GM12878 (cell line): Measurements from ENCODE around the gene ANAPC4. TPM values are rescaled to one million over a fixed set of nuclear protein-coding genes. Genes with fewer than 3 reads are reported as not detected.

ENCODE experiments used
- ATAC-seq: fragments of 200-7000 bp; cut with Tn5 transposase; 3 replicates; pipeline ENCODE4 v1.9.1; 2020; ENCODE audit warnings: mild to moderate bottlenecking, moderate library complexity
- BruUV-seq: library from RNA; stranded (reverse); fragments of 400-500 nt; replicated peaks from 2 replicates; lab custom pipeline; 2021; lab: Mats Ljungman, UMichigan
- CTCF ChIA-PET: fragments of 300-600 bp; sonication (Branson Sonifier 250); formaldehyde crosslinking; extraction: SDS; loops from one replicate; lab custom pipeline; 2021; ENCODE audit warnings: inconsistent platforms; lab: Yijun Ruan, JAX
- POLR2A ChIA-PET: fragments of 350-600 bp; formaldehyde crosslinking; extraction: SDS; loops from one replicate; lab custom pipeline; 2021; ENCODE audit warnings: inconsistent platforms; lab: Charles Lee
- RAD21 ChIA-PET: fragments of 300-600 bp; sonication (Branson Sonifier 250); formaldehyde crosslinking; loops from one replicate; lab custom pipeline; 2023; ENCODE audit warnings: antibody characterized with exemption; ENCODE audit not compliant: unreplicated experiment; lab: Charles Lee
- SMC1A ChIA-PET: fragments of 300-600 bp; sonication (Branson Sonifier 250); formaldehyde crosslinking; loops from one replicate; lab custom pipeline; 2023; ENCODE audit not compliant: unreplicated experiment, uncharacterized antibody; lab: Charles Lee
- DNase-seq: peaks from one replicate; pipeline ENCODE4 v3.0.0-alpha.2; 2011; ENCODE audit warnings: low read depth, low spot score
- FAIRE-seq: peaks from 3 replicates; lab custom pipeline; 2011; peaks lifted over from hg19 to GRCh38; lab: Jason Lieb, UNC
- H2AFZ ChIP-seq: 2 replicates; pipeline ENCODE4 v1.6.0; 2011; ENCODE audit warnings: low read depth, low read length, control low read depth; ENCODE audit not compliant: control insufficient read depth
- H3K27ac ChIP-seq: 2 replicates; pipeline ENCODE4 v1.5.1; 2011; ENCODE audit warnings: control low read depth; ENCODE audit not compliant: control insufficient read depth, insufficient read depth
- H3K27me3 ChIP-seq, 2 experiments: replicated peaks in 1 of 2; 2 replicates each; pipeline versions ENCODE4 v1.6.0 to v1.6.1; 2011; ENCODE audit warnings: low read length in 1 of 2; ENCODE audit not compliant: control insufficient read depth in 2 of 2, insufficient read depth in 2 of 2
- H3K36me3 ChIP-seq, 2 experiments: 2 replicates each; pipeline ENCODE4 v1.5.1; 2011; ENCODE audit warnings: low read length in 1 of 2; ENCODE audit not compliant: control insufficient read depth in 2 of 2, insufficient read depth in 2 of 2
- H3K4me1 ChIP-seq: 2 replicates; pipeline ENCODE4 v1.6.1; 2011; ENCODE audit warnings: mild to moderate bottlenecking, low read length, moderate library complexity, mixed read lengths; ENCODE audit not compliant: control insufficient read depth, insufficient read depth
- H3K4me2 ChIP-seq: 2 replicates; pipeline ENCODE4 v1.6.0; 2011; ENCODE audit warnings: control low read depth; ENCODE audit not compliant: control insufficient read depth, insufficient read depth
- H3K4me3 ChIP-seq: fragments of 200-600 bp; sonication (generic); 2 replicates; pipeline ENCODE4 v1.5.1; 2016
- H3K79me2 ChIP-seq: 2 replicates; pipeline ENCODE4 v1.6.0; 2011; ENCODE audit warnings: low read length; ENCODE audit not compliant: control insufficient read depth, insufficient read depth
- H3K9ac ChIP-seq: 2 replicates; pipeline ENCODE4 v1.8.0; 2011; ENCODE audit warnings: low read length, control low read depth, mixed read lengths; ENCODE audit not compliant: control insufficient read depth, insufficient read depth
- H3K9me3 ChIP-seq: replicated peaks from 3 replicates; pipeline ENCODE4 v1.5.1; 2011; ENCODE audit warnings: mild to moderate bottlenecking, low read length; ENCODE audit not compliant: control insufficient read depth, insufficient read depth
- H4K20me1 ChIP-seq: 2 replicates; pipeline ENCODE4 v1.6.0; 2011; ENCODE audit not compliant: control insufficient read depth, insufficient read depth
- BCL11A ChIP-seq: IDR thresholded peaks from 2 replicates; pipeline ENCODE4 v1.6.1; 2011; ENCODE audit warnings: low read depth, low read length
- CHD4 ChIP-seq: fragments of 200-600 bp; sonication (generic); IDR thresholded peaks from 2 replicates; pipeline ENCODE4 v1.6.1; 2016; ENCODE audit warnings: mild to moderate bottlenecking
- HDAC6 ChIP-seq: fragments of 200-600 bp; sonication (generic); IDR thresholded peaks from one replicate; pipeline ENCODE4 v1.8.0; 2017; ENCODE audit warnings: antibody characterized with exemption; ENCODE audit not compliant: unreplicated experiment
- KDM1A ChIP-seq: fragments of 200-600 bp; sonication (generic); IDR thresholded peaks from 2 replicates; pipeline ENCODE4 v1.6.1; 2016; ENCODE audit warnings: borderline replicate concordance
- MAX ChIP-seq: IDR thresholded peaks from 2 replicates; pipeline ENCODE4 v1.6.1; 2012; ENCODE audit warnings: low read depth, low read length, improper control_type of control experiment
- NRF1 ChIP-seq: conservative IDR thresholded peaks from 2 replicates; pipeline ENCODE4 v1.6.1; 2011; ENCODE audit warnings: mild to moderate bottlenecking, low read depth, low read length, improper control_type of control experiment
- POLR2AphosphoS5 ChIP-seq: IDR thresholded peaks from 2 replicates; pipeline ENCODE4 v1.6.1; 2011; ENCODE audit warnings: mild to moderate bottlenecking, low read length, inconsistent platforms
- SRF ChIP-seq, 2 experiments: IDR thresholded peaks; 2 replicates each; pipeline ENCODE4 v1.6.1; 2011; ENCODE audit warnings: low read depth in 2 of 2, low read length in 2 of 2, mild to moderate bottlenecking in 1 of 2, moderate library complexity in 1 of 2
- TARDBP ChIP-seq: IDR thresholded peaks from 2 replicates; pipeline ENCODE4 v1.6.1; 2016; ENCODE audit warnings: borderline replicate concordance
- WGBS: methylation state at CpG from one replicate; pipeline ENCODE4 v1.1.6; 2016; ENCODE audit warnings: low lambda C conversion rate; ENCODE audit not compliant: insufficient replicate concordance, insufficient coverage; ENCODE audit errors: missing lambda C conversion rate; 5-methylcytosine and 5-hydroxymethylcytosine counted together
- in situ Hi-C: fragments of 300-500 bp; cut with MboI; formaldehyde crosslinking; loops from 9 replicates; pipeline ENCODE4 v1.14.3; 2018; ENCODE audit warnings: mixed read lengths
- intact Hi-C: fragments of 100-400 bp; cut with micrococcal nuclease; formaldehyde crosslinking; loops from one replicate; pipeline ENCODE4 v1.14.2; 2022; ENCODE audit not compliant: unreplicated experiment
- polyA plus RNA-seq, 11 experiments: library from polyadenylated mRNA; depleted of rRNA in 4 of 11; unstranded in 6 of 11; stranded (reverse) in 5 of 11; fragments of >200 nt; fragmentation: Nextera tagmentation in 4 of 11; fragmentation: Illumina TruSeq in 1 of 11; extraction: Ambion mirVana in 4 of 11; extraction: Trizol in 1 of 11; gene quantifications; 1 replicate in 1 of 11; 2 replicates in 10 of 11; pipeline versions ENCODE4 v1.2.1 to v1.2.3, GENCODE V29; 2011 to 2016; ENCODE audit warnings: inconsistent platforms in 2 of 11, missing spikeins in 2 of 11, low read depth in 1 of 11
- total RNA-seq, 4 experiments: library from RNA; depleted of rRNA in 3 of 4; stranded (reverse); fragments of >200 nt in 3 of 4; fragmentation: Illumina TruSeq in 1 of 4; extraction: Trizol in 1 of 4; gene quantifications; 2 replicates each; pipeline versions ENCODE4 v1.2.1 to v1.2.3, GENCODE V29; 2013 to 2021

ANAPC4 gene
- total and polyA plus RNA-seq, 10 of the 15 experiments (the other 5 are each of a cell fraction or from before 2014, with no cell fraction given), result 16.3 to 50.2 (median 29.9) TPM

- intact Hi-C loops, result no loop called here
- ChIA-PET POLR2A (interaction anchor here (2.1 kb wide), 1 partner anchor 18 kb away, joined by 13 read pairs; the partner anchor contains the start of gene ZCCHC4), CTCF (interaction anchor here (1.1 to 3.8 kb wide), 5 partner anchors 15 to 161 kb away, joined by 3 to 22 read pairs (median 5); partner anchors contain the start of gene ZCCHC4), SMC1A (interaction anchor here (1.3 to 2.0 kb wide), 4 partner anchors 10 to 36 kb away, joined by 5 to 11 read pairs (median 9); no protein-coding TSS in a partner anchor), RAD21 (interaction anchor here (1.1 kb wide), 1 partner anchor 18 kb away, joined by 3 read pairs; the partner anchor contains the start of gene ZCCHC4)
- FAIRE-seq (no peak), ATAC-seq (peak; percentile 31), DNase-seq (no peak)
- H4K20me1 ChIP-seq, result no peaks in the 10 kb centered on the region
- no peak overlapping the region for H2AFZ ChIP-seq
- no TSS peak for BruUV-seq
- H3K27me3 ChIP-seq, result no peaks in the 10 kb centered on the region
- peaks cover 4% of the 10 kb centered on the region for H3K4me1 ChIP-seq
- 100% methylated on average over 1 of the region's 1 CpG for WGBS
- H3K9ac ChIP-seq, result no peak overlapping the region
- no peaks in the 10 kb centered on the region; a peak in 1 of 4 replicates for H3K36me3 ChIP-seq
- H3K9me3 ChIP-seq, result no peaks in the 10 kb centered on the region
- H3K79me2 ChIP-seq, result peaks cover 7% of the 10 kb centered on the region
- in situ Hi-C loops, result no loop called here
- no peak overlapping the region for H3K27ac ChIP-seq
- no peak overlapping the region for H3K4me3 ChIP-seq
- no peak for TF ChIP-seq POLR2AphosphoS5
- no peak for TF ChIP-seq NRF1
- no peak for TF ChIP-seq MAX
- no peak for TF ChIP-seq BCL11A
- TF ChIP-seq TARDBP, result no peak
- TF ChIP-seq CHD4, result no peak
- no peak for TF ChIP-seq KDM1A
- no peak for TF ChIP-seq SRF (IDR thresholded peaks at IDR 0.05; ENCODE audit: low read depth in 2 of 2, low read length in 2 of 2)
- no peak for TF ChIP-seq HDAC6
- no peak overlapping the region for H3K4me2 ChIP-seq
These were observed 46.7 kb upstream of the ANAPC4 start for GRCh38 chr4:25330335-25330734.
